DMS153 (cell line): ENCODE measurements around the gene TPTE2.
A peak's percentile ranks its signal among the peaks of the same experiment; 100 is the strongest.
"Not testable (repeated sequence)": the region's sequence is repeated elsewhere in the genome, so short reads cannot be mapped to it uniquely, and the experiment has no call there.

Experiments used
- DNase-seq: peaks from one replicate; lab custom pipeline; 2025; lab: John Stamatoyannopoulos, UW

Gene TPTE2

DNA sequence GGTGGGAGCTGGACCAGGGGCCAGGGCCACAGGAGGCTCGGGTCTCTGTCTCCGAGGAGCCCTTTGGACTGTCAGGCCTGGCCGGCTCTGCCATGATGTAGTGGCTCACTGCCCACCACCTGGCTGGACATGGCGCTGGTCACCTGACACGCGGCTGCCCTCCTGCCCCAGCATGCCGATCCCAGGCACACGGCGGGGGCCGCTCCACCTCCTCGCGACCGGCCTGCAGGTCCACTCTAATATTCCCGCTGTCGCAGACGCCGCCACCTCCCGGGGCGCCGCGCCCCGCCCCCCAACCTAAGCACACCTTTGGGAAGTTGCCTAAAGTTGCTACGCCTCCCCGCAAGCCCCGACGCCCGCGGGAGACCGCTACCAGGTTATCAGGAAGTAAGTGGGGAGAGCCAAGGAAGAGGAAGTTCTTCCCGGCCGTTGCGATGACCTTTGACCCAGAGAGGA is at the start of gene TPTE2:
TPTE2 (minus strand) TSS at position 406 of the 456 bp plus-strand sequence. CDS start 58,298 bp downstream, outside the sequence.
- DNase-seq, result not testable (repeated sequence)

DNA sequence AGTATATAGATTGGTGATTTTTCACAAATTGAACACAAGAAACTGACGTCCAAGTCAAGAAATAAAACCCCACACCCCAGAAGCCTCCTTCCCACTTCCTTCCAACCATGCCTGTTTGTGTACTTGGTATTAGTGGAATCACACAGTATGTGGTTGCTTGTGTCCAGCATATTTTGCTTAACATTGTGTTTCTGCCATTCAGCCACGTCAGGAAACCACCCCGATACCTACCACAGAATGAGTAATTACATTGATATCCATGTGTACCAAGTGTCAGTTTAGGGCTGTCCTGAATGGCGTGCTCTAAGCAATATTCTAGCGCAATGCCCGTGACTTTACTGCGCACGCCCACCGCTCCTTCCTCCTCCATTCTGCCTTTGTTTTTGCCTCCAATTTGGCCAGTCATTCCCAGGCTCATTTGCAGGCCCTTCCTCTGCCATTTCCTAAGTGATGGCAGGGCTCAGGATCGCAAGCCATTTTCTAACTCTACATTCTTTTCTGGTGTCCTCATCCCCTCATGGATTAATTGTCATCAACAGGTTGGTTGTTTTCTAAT is 46.3 kb upstream of the TPTE2 start:
- DNase-seq, result no peak

DNA sequence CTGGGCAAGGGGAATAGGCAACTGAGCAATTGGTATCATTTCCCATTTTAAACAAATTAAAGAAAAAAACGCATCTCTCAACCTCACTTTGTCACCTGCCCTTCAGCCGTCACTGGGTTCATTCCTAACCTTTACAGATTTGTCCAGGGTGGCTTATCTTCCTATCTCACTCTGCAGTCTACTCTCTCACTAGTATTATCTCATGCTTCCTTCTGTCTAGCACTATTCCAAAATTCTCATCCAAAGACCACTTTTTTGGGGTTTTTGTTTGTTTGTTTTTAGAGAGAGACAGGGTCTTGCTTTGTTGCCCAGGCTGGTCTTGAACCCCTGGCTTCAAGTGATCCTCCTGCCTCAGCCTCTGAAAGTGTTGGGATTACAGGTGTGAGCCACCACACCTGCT is 45.4 kb upstream of the TPTE2 start:
- no peak for DNase-seq

DNA sequence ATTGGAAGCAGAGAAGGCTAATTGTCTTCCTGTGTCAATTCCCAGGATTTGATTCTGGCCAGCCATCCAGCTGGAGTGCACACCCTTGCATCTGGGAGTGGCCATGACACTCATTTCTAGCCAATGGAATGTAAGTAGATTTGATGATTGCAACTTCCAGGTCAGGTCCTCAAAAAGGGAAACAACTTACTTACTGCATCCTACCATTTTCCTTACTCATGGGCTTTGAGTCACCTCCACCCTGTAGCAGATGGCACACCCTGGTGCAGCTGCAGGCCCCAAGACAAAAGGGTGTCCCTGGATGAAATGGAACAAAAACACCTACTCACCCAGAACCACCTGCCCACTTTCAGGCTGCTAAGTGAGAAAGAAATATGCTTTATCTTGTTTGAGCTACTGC is 44.8 kb upstream of the TPTE2 start:
- DNase-seq, result no peak

DNA sequence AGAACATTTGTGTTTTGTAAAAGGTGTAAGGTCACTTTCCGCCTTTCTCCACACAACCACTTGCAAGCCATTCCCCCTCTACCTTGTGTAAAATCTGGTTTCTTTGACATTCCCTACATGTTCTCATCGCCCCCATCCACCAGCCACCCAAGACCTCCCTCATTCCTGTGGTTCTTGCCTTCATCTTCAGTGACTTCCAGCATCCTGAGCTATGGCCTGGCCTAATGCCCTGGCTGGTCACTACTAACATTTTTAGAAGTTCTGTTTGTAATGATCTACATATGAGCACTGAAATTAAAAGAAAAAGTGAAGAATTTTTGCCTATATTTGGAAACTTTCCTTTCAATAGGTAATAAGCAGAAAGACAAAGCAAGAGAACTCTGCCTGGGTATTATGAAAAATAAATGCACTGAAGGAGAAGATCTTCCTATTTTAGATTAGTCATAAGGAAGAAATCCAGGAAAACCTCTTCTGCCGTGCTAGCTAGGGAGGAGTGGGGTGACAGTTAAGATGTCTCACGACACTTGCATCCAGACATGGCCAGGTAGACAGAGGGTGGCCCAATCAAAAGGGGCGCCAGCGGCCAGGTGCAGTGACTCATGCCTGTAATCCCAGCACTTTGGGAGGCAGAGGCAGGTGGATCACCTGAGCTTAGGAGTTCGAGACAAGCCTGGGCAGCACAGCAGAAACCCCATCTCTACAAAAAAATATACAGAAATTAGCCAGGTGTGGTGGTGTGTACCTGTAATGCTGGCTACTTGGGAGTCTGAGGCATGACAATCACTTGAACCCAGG is 44.0 kb upstream of the TPTE2 start:
- DNase-seq, result no peak

DNA sequence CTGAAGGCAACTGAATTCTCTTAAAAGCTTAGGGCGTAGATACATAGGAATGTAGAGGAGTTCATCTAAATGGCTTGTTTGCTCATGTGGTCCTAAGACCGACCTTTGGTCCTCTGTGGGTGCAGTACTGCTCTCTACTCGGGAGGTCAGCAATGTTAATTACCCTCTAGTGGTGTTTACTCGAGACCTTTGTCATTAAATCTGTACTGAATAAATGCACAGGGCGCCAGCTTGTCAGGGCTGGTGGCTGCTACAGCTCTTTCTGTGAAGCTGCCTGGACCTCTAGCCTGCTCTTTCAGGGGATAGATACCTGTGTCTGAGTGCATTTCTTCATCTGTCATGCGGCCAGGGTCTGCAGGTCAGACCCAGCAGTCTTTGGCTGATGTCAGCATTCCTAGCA is 43.0 kb upstream of the TPTE2 start:
- DNase-seq, result no peak

DNA sequence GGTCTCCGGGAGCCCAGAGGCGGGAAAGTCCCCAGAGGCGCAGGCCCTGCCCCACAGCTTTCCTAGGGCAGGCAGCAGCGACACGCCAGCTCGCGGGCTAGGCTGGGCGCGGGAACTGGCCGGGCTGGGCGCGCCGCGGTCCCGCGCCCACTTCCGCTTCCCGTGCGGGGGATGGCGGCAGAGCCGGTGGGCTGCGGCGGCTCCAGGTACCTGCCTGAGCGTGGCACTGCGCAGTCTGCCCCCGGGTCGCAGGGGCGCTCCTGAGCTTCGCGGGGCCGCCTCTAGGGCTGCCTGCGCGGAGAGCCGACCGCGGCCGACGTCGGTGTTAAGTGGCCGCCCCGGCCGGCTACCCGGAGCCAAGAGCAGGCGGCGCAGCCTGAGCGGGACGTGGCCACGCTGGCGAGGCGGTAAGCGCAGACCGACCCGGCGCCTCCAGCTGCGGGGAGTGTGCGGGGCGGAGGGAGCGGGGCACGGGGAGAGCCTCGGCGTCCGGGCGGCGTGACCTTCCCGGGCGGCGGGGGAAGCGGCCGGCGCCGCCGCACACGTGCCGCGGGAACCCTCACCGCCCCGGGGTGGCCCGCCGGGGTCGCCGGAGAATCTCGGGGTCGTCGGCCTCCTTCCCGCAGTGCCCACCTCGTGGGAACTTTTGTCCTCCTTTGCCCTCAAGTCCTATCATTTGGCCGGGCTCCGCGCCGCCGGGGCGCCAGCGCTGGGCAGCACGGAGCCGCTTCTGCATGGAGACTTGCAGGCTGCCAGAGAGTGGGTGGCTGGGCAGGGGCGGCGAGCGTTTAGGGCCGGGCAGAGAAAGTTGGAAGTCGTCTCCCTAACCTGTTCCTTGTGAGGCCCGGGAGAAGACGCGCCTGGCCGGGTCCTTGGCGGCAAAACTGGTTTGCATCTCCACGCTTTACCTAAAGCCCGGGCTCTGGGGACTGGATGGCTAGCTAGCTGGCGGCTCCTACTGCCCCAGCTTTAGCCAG is 40.7 kb upstream of the TPTE2 start:
- DNase-seq, result peak; percentile 19

DNA sequence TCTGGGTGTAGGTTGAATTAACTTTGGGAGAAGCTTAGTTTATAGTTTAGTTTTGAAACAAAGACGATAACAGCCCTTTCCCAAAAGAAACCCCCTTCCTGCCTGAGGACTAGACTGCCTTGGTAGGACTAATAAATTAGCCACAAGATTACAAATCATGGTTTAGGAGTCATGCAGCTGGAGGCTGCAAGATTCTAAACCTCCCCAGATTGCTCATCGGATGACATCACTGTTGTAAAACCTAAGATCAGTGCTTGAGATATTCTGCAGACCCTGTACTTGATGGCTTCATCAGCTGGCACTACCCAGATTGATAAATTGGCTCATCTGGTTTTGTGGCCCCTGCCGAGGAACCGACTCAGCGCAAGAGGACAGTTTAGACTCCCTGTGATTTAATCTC is 36.2 kb upstream of the TPTE2 start:
- no peak for DNase-seq

DNA sequence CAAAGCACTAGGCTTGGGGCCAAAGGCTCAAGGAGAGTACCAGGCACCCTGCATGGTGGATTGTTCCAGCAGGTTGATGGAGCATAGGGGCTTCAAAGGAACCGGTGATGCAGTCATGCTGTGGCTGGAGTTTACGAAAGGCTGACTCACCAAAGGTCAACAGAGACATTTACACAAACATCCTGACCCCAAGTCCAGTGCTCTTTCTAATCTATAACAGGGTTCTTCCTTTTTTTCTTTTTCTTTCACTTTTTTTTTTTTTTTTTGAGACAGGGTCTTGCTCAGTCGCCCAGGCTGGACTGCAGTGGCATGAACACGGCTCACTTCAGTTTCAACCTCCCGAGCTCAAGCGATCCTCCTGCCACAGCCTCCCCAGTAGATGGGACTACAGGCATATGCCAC is 35.6 kb upstream of the TPTE2 start:
- no peak for DNase-seq

DNA sequence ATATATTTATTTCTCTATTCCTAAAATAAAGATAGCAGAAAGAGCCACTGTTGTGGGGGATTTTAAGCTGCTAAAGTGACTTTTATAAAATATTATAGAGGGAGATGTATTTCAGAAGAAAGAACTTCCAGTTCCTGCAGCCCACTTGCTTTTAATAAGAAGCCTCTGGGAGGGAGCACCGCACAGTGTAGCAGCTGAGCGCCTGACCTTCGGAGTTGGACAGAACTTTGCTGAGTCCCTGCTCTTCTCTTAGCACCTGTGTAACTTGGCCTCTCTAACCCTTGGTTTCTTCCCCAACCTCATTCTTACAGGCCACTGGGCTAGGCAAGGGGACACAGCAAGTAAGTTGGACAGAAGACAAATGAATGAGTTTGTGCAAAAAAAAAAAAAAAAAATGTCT is 34.8 kb upstream of the TPTE2 start:
- no peak for DNase-seq

DNA sequence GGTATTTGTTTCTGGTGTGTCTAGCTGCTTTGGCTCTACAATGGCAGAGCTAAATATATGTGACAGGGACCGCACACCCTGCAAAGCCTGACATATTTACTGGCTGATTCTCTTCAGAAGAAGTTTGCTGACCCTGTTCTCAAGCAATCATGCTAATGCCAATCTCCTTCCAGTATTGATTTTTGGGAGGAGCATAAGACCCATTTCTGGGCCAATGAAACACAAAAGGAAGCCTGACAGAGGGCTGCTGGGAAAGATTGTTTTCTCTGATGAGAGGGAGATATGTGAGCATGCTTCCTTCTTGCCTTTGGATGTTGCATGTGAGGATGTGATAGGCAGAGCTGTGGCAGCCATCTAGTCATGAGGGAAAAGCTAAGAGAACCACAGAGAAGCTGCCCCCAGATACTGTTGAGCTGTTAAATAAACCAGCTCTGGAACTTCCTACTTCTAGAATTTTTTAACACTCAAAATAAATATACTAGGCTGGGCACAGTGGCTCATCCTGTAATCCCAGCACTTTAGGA is 31.4 kb upstream of the TPTE2 start:
- no peak for DNase-seq

DNA sequence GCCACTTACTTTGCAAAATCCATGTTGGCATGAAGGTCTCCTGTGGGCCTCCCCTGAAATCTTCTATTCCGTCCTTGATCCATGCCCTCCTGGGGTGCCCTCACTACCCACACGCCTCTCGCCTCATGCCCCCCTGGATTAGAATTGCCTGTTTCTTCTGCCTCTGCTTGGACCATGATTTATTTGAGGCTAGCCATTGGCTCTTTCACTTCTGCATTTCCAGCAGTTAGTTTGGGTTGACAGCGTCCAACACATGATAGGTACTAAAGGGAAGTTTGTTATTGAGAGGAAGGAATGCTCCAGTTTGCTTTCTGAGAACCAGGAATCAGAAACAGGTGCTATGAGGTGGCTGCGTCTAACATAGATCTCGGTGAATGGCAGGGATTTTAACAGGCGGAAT is 30.5 kb upstream of the TPTE2 start:
- no peak for DNase-seq

DNA sequence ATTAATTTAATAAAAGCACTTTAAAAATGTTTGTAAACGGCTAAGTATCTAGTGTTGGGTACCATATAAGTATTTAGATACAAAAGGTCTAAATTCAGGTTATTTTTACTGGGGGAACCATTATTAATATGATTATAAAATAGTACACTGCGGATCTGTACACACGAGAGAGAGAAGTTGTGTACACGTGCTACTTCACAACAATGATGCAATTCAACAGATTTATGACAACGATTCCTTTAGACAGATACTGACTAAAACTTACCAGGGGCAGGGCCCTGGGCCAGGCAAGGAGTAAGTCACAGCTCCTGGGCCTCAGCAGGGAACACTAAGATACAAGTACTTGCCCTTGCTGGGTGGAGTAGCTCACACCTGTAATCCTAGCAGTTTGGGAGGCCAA is 29.1 kb upstream of the TPTE2 start:
- DNase-seq, result no peak

DNA sequence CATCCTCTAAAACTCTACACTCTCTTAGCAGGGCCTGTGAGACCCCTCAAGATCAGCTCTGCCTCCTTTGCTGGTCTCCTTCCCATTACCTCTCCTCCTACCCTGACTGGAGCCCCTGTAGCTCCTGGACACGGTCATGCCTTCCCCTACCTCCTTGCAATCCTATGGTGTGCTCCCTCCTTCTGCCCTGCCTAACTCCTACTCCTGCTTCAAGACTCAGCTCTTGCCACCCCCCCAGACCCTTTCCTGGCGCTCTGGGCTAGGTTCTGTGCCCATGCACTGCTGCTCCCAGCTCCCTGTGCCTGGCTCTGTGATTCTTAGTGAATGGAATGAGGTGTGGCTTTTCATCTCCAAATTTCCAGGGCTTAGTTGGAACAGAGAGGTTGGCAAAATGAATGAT is 28.0 kb upstream of the TPTE2 start:
- DNase-seq, result no peak

DNA sequence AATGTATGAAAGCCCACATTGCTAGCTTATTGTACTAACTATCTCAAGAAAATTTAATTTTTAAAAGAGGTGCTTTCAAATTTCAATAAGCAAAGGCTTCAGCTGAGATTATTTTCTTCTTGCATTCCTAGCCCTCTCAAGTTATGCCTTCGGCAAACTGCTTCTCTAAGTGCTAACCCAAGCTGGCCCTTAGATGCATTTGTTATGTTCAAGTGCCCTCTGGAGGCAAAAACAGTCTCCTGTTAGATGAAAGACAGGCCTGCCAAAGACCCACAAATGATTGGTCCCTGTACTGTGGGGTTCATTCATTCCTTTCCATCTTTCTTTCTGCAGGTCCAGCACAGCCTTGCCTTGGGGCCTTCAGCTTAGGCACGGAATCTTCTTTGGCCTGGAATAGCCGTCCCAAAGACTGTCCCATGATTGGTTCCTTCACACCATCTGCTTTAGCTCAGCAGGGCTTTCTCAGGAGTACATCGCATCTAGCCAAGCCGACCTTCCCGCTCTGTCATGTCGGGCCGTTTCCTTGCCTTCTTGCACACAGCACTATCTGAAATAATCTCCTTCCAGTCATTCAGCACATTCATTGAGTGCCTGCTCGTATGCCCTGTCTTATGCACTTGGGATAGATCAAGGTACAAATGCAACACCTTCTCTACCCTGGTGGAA is 26.4 kb upstream of the TPTE2 start:
- peak; percentile 36 for DNase-seq

DNA sequence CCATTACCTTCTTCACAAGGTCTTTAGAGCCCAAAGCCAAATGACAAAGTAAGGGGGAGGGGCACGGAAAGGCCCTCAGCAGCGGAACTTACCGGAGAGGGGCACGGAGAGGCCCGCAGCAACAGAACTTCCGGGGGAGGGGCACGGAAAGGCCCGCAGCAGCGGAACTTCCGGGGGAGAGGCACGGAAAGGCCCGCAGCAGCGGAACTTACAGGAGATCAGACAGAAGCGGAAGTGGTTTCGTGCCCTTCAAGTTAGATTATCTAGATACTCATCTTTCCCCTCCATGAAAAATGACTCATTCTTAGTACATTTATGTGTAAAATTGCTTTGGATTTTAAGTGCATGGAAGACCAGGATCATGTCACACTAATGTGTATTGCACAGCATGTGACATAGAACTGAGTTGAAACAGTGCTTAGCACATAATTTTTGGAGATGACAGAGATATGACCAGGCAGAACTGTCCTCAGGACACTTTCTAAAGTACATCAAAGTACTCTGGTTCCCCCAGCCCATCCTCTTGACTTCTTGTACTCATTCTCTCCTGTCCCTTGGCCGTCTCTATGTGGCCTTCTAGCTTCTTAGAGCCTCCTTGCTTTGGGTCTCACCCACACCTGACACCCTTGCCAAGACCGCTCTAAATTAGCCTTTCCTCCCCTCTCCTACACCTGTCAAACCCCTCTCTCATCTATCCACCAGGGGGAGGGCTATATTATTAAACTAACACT is 25.7 kb upstream of the TPTE2 start:
- no peak for DNase-seq

DNA sequence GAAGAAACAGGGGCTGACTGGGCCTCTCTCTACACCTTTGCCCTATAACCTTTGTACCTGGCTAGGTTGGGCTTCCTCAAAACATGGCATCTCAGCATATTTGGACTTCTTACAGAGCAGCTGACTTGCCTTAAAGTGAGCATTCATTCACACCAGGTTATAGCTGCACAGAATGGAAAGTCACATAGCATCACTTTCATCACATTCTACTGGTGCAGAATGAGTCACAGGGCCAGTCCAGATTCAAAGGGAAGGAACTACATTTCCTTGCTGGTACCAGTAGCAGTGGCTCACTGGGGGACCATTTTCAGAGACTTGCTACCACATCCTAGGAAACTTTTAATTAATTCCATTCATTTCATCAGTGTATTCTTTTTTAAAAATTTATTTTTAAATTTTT is 20.3 kb upstream of the TPTE2 start:
- DNase-seq, result no peak

DNA sequence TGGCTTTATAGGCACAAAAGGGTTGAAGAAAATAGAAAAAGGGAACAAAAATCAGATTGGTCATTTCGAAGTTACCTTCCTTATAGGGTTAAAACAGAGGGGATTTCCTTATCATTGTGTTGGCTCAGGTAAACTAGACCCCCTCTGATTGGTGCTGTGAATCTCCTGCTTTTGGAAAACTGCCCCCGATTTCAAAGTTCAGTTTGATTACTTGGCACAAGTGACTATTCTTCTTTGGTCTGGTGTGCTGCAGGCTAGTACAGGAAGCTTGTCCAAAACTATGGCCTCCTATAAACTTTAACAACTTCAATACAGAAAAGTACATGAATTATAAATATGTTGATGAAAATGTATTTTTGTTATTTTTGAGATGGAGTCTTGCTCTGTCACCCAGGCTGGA is 13.9 kb upstream of the TPTE2 start:
- DNase-seq, result no peak

DNA sequence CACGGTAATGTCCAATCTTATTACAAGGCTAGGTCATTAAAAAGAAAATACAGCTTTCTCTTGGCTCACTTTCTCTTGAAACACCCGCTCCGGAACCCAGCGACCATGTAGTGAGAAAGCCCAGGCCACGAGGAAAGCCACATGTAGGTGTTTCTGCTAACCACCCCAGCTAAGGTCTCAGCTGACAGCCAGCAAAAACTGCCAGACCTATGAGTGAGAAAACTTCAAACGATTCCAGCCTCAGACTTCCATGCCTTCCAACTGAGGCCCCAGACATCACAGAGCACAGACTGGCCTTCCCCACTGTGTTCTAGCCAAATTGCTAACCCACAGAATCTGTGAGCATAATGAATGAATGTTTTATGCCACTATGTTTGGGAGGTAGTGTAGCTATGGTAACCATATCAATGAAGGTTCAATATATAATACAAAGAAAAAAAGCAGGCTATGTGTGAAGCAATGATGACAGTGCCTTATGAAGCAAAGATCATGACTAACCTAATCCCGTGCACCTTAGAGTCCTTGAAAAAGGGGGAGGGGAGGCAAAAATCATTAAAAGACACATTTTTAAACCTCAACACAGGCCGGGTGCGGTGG is 11.9 kb upstream of the TPTE2 start:
- DNase-seq, result no peak

DNA sequence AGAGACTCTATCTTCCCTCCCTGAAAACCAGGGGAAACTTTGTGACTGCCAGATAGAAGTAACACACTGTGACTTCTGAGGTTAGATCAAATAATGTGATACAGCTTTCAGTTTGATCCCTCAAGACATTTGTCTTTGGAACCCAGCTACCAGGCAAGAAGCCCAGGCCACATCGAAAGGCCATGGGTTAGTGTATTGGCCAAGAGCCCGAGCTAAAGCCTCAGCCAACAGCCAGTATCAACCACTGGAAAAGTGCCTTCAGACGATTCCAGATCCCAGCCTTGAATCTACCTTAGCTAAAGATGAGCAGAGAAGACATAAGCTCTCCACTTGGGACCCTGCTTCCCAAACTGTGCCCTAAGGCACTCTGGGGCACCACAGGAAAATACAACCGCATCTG is 10.9 kb upstream of the TPTE2 start:
- DNase-seq, result no peak
